K562 (cell line): ENCODE data around the gene HK1. TPM values are rescaled to one million over a fixed set of nuclear protein-coding genes. Genes with fewer than 3 reads are reported as not detected.

Source experiments
- ARID3A ChIP-seq: IDR thresholded peaks from 2 replicates; pipeline ENCODE4 v1.6.1; 2012; ENCODE audit warnings: low read depth, low read length, improper control_type of control experiment, borderline replicate concordance
- ATF1 ChIP-seq, 2 experiments: fragments of 450-650 bp in 1 of 2; IDR thresholded peaks; 2 replicates each; pipeline ENCODE4 v1.6.1; 2016; ENCODE audit warnings: missing compliant biosample characterization in 1 of 2, missing genetic modification characterization in 1 of 2
- HSF4 ChIP-seq: fragments of 250-450 bp; sonication (Bioruptor Pico); IDR thresholded peaks from 2 replicates; pipeline ENCODE4 v2.1.2; 2022; ENCODE audit warnings: mild to moderate bottlenecking, moderate library complexity, borderline replicate concordance
- NFIX ChIP-seq: fragments of 250-450 bp; sonication (Bioruptor Pico); IDR thresholded peaks from 2 replicates; pipeline ENCODE4 v1.4.0; 2020; ENCODE audit warnings: low read depth, mild to moderate bottlenecking, moderate library complexity
- RERE ChIP-seq: sonication (generic); formaldehyde crosslinking; IDR thresholded peaks from 2 replicates; pipeline ENCODE4 v1.8.0; 2023; ENCODE audit warnings: missing genetic modification reagents, mild to moderate bottlenecking, borderline replicate concordance
- REST ChIP-seq, 2 experiments: fragments of 450-650 bp; formaldehyde crosslinking in 1 of 2; IDR thresholded peaks; 2 replicates each; pipeline versions ENCODE4 v1.4.0 to v1.6.1; 2014 to 2020; ENCODE audit warnings: mild to moderate bottlenecking in 2 of 2, borderline replicate concordance in 1 of 2, low read depth in 1 of 2
- SMARCA4 ChIP-seq: fragments of 450-650 bp; IDR thresholded peaks from 2 replicates; pipeline ENCODE4 v1.6.1; 2016
- SRSF3 ChIP-seq: fragments of 200-400 bp; formaldehyde crosslinking; IDR thresholded peaks from 2 replicates; pipeline ENCODE4 v1.6.1; 2016; ENCODE audit warnings: mild to moderate bottlenecking, low read length, moderate library complexity; ENCODE audit not compliant: insufficient read depth
- TSC22D4 ChIP-seq: fragments of 450-650 bp; IDR thresholded peaks from 2 replicates; pipeline ENCODE4 v1.6.1; 2016; ENCODE audit warnings: missing genetic modification characterization, missing biosample characterization, control low read depth
- ZBTB7A ChIP-seq: IDR thresholded peaks from 2 replicates; pipeline ENCODE4 v1.6.1; 2011; ENCODE audit warnings: low read depth, mild to moderate bottlenecking, low read length, moderate library complexity, borderline replicate concordance; ENCODE audit not compliant: control insufficient read depth
- ZNF134 ChIP-seq: fragments of 250-450 bp; sonication (Bioruptor Pico); conservative IDR thresholded peaks from 2 replicates; pipeline ENCODE4 v1.4.0; 2020
- polyA plus RNA-seq, 8 experiments: library from polyadenylated mRNA; depleted of rRNA in 4 of 8; stranded (reverse) in 5 of 8; unstranded in 3 of 8; fragments of >200 nt; fragmentation: Nextera tagmentation in 2 of 8; fragmentation: Illumina TruSeq in 1 of 8; extraction: Ambion mirVana in 2 of 8; extraction: Trizol in 1 of 8; gene quantifications; 2 replicates each; pipeline versions ENCODE4 v1.2.1 to v1.2.3, GENCODE V29; 2011 to 2014; ENCODE audit warnings: inconsistent platforms in 1 of 8, missing spikeins in 1 of 8
- total RNA-seq, 7 experiments: library from RNA; depleted of rRNA in 6 of 7; stranded (reverse); fragments of >200 nt in 6 of 7; fragmentation: Illumina TruSeq in 2 of 7; extraction: Trizol in 2 of 7; gene quantifications; 2 replicates each; pipeline versions ENCODE4 v1.2.1 to v1.2.3, GENCODE V29; 2011 to 2021; ENCODE audit warnings: low replicate concordance in 1 of 7

HK1 gene
- total and polyA plus RNA-seq, 9 of the 15 experiments (the other 6 are each of a cell fraction or from before 2014, with no cell fraction given), result 29.2 to 444 (median 193) TPM

GRCh38 chr10:69318106-69318866 is 40.0 kb downstream of the HK1 start (continued):
- TF ChIP-seq SRSF3, result no peak
- no peak for TF ChIP-seq ARID3A
- TF ChIP-seq REST (IDR thresholded peaks at IDR 0.05; ENCODE audit: borderline replicate concordance), result peak; percentile 57
- peak; percentile 41; the same call in 1 of the 2 replicates for TF ChIP-seq REST (CRISPR knock-in tag; IDR thresholded peaks at IDR 0.05; ENCODE audit: low read depth)
- peak; percentile 75 for TF ChIP-seq ZBTB7A
- TF ChIP-seq ATF1 (CRISPR knock-in tag; IDR thresholded peaks at IDR 0.05), result no peak
- TF ChIP-seq ATF1 (tag; IDR thresholded peaks at IDR 0.05), result peak; percentile 70
- TF ChIP-seq SMARCA4, result no peak
- TF ChIP-seq TSC22D4 (tag), result no peak
- no peak; the same call in 1 of the 2 replicates for TF ChIP-seq RERE (CRISPR knock-in tag)
- no peak for TF ChIP-seq ZNF134
- no peak for TF ChIP-seq HSF4 (CRISPR knock-in tag)
- TF ChIP-seq NFIX, result no peak
